HepG2 (cell line): ENCODE measurements around the gene CCDC74B. TPM values are rescaled to one million over a fixed set of nuclear protein-coding genes. Genes with fewer than 3 reads are reported as not detected.
"Not testable (repeated sequence)": the region's sequence is repeated elsewhere in the genome, so short reads cannot be mapped to it uniquely, and the experiment has no call there.

ENCODE experiments used
- ATAC-seq: fragments of 200-7000 bp; cut with Tn5 transposase; 3 replicates; pipeline ENCODE4 v1.9.1; 2020; ENCODE audit warnings: mild to moderate bottlenecking, moderate library complexity
- BruUV-seq: library from RNA; stranded (reverse); fragments of 400-500 nt; replicated peaks from 2 replicates; lab custom pipeline; 2021; lab: Mats Ljungman, UMichigan
- CTCF ChIA-PET: fragments of 300-600 bp; formaldehyde crosslinking; extraction: SDS; loops from one replicate; lab custom pipeline; 2021; ENCODE audit warnings: low total read pairs, inconsistent platforms, low intra/inter-chr PET ratio; lab: Yijun Ruan, JAX
- POLR2A ChIA-PET: fragments of 350-600 bp; sonication (Branson Sonifier 250); formaldehyde crosslinking; loops from one replicate; lab custom pipeline; 2020; ENCODE audit warnings: antibody characterized with exemption, inconsistent platforms; lab: Yijun Ruan, JAX
- DNase-seq: peaks from one replicate; pipeline ENCODE4 v3.0.0-alpha.2; 2015; ENCODE audit warnings: low spot score
- FAIRE-seq: peaks from 3 replicates; lab custom pipeline; 2011; peaks lifted over from hg19 to GRCh38; lab: Jason Lieb, UNC
- H2AFZ ChIP-seq: one replicate; pipeline ENCODE4 v1.6.1; 2011; ENCODE audit warnings: low read length, inconsistent platforms
- H3K27ac ChIP-seq: fragments of 300-600 bp; 3 replicates; pipeline ENCODE4 v1.8.0; 2011; ENCODE audit warnings: mixed run types, mild to moderate bottlenecking, mixed read lengths, low read length, inconsistent platforms; ENCODE audit not compliant: insufficient read depth; ENCODE audit errors: extremely low read length
- H3K27me3 ChIP-seq, 2 experiments: fragments of 200-600 bp in 1 of 2; 2 replicates in 1 of 2; 3 replicates in 1 of 2; pipeline versions ENCODE4 v1.6.0 to v1.8.0; 2011; ENCODE audit warnings: low read length in 2 of 2, mild to moderate bottlenecking in 2 of 2, moderate library complexity in 2 of 2, inconsistent platforms in 1 of 2; ENCODE audit not compliant: insufficient read depth in 2 of 2, control insufficient read depth in 1 of 2
- H3K36me3 ChIP-seq, 2 experiments: fragments of 200-600 bp in 1 of 2; replicated peaks in 1 of 2; 2 replicates in 1 of 2; 3 replicates in 1 of 2; pipeline versions ENCODE4 v1.5.1 to v1.8.0; 2011; ENCODE audit warnings: low read length in 2 of 2, inconsistent platforms in 1 of 2; ENCODE audit not compliant: insufficient read depth in 2 of 2, control insufficient read depth in 1 of 2
- H3K4me1 ChIP-seq: 2 replicates; pipeline ENCODE4 v1.5.1; 2012; ENCODE audit warnings: low read length, inconsistent platforms; ENCODE audit not compliant: insufficient read depth
- H3K4me2 ChIP-seq: 2 replicates; pipeline ENCODE4 v1.6.0; 2011; ENCODE audit warnings: low read depth, low read length, inconsistent platforms
- H3K4me3 ChIP-seq, 3 experiments: fragments of 200-600 bp in 1 of 3; sonication (generic), shearing (Covaris generic) in 1 of 3; replicated peaks in 1 of 3; 2 replicates each; pipeline ENCODE4 v1.5.1; 2011 to 2016; ENCODE audit warnings: low read length in 3 of 3, inconsistent platforms in 2 of 3, low read depth in 2 of 3, mild to moderate bottlenecking in 2 of 3, control low read depth in 1 of 3, mixed read lengths in 1 of 3; ENCODE audit not compliant: insufficient read depth in 1 of 3
- H3K79me2 ChIP-seq: one replicate; pipeline ENCODE4 v1.6.1; 2011; ENCODE audit warnings: low read length, inconsistent platforms; ENCODE audit not compliant: insufficient read depth
- H3K9ac ChIP-seq: 2 replicates; pipeline ENCODE4 v1.6.0; 2011; ENCODE audit warnings: mild to moderate bottlenecking, low read depth, low read length, inconsistent platforms; ENCODE audit not compliant: insufficient read depth
- H3K9me3 ChIP-seq: 2 replicates; pipeline ENCODE4 v1.5.1; 2012; ENCODE audit warnings: mild to moderate bottlenecking, low read length
- H4K20me1 ChIP-seq: 2 replicates; pipeline ENCODE4 v1.6.0; 2011; ENCODE audit warnings: inconsistent platforms, mild to moderate bottlenecking, low read length, moderate library complexity; ENCODE audit not compliant: insufficient read depth
- NR2F2 ChIP-seq: IDR thresholded peaks from 2 replicates; pipeline ENCODE4 v1.6.1; 2012; ENCODE audit warnings: low read depth, inconsistent platforms, borderline replicate concordance
- ZFP62 ChIP-seq: sonication (generic); formaldehyde crosslinking; IDR thresholded peaks from 2 replicates; pipeline ENCODE4 v1.4.0; 2020; ENCODE audit warnings: missing genetic modification reagents
- WGBS: methylation state at CpG from one replicate; pipeline ENCODE4 v1.1.6; 2017; ENCODE audit warnings: low lambda C conversion rate; 5-methylcytosine and 5-hydroxymethylcytosine counted together
- in situ Hi-C: cut with HindIII; loops from 2 replicates; pipeline ENCODE4 v1.10.0; 2017; ENCODE audit warnings: low pct_unique_long_range_greater_than_20kb; ENCODE audit not compliant: extremely low pct_ligation_motif_present
- intact Hi-C: fragments of 100-400 bp; cut with micrococcal nuclease; formaldehyde crosslinking; loops from one replicate; pipeline ENCODE4 v1.10.0; 2022; ENCODE audit not compliant: unreplicated experiment
- polyA plus RNA-seq, 8 experiments: library from polyadenylated mRNA; depleted of rRNA in 3 of 8; stranded (reverse) in 7 of 8; unstranded in 1 of 8; fragments of >200 nt; fragmentation: Illumina TruSeq in 4 of 8; extraction: Trizol in 4 of 8; gene quantifications; 2 replicates each; pipeline versions ENCODE4 v1.2.1 to v1.2.3, GENCODE V29; 2011 to 2016; ENCODE audit warnings: low read depth in 4 of 8, missing spikeins in 1 of 8, mixed read lengths in 1 of 8; ENCODE audit not compliant: insufficient read depth in 1 of 8
- total RNA-seq, 5 experiments: library from RNA; depleted of rRNA; stranded (reverse); fragments of >200 nt; fragmentation: Illumina TruSeq; extraction: Trizol; gene quantifications; 2 replicates each; pipeline ENCODE4 v1.2.3, GENCODE V29; 2016; ENCODE audit warnings: low read depth in 1 of 5

Gene CCDC74B
- total and polyA plus RNA-seq, 2 of the 13 experiments (the other 11 are each of a cell fraction or from before 2014, with no cell fraction given) = 0.07 to 0.11 TPM

DNA sequence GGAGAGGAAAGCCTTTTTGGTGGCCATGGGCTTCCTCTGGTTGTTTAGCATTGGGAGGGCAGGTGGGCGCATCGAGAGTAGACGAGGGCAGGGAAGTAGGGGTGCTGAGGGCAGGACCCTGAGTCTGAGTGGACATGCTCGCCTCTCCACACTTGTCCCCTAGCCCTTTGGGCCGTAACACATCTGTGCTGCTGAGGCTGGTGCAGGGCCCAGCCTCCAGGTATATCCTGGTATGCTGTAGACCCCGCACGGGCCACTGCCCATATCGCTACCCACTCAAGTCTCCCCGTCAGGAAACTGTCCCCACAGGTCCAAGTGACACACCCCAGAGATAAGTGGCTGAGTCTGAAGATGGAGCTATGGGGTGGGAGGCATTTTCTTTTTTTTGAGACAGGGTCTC is 13.7 kb upstream of the CCDC74B start:
- ATAC-seq = no peak
- H3K27me3 ChIP-seq = no peaks in the 10 kb centered on the region
- no peaks in the 10 kb centered on the region for H4K20me1 ChIP-seq
- TF ChIP-seq NR2F2 (no peak), ZFP62 (no peak)
- no peaks in the 10 kb centered on the region for H3K4me1 ChIP-seq
- WGBS = 92% methylated on average over 9 of the region's 9 CpGs
- in situ Hi-C loops (loop anchor here (10.0 kb wide), 1 partner anchor 176 kb away; no protein-coding TSS in a partner anchor), intact Hi-C loops (loop anchor here (5.0 kb wide), 1 partner anchor 221 kb away; no protein-coding TSS in a partner anchor)
- H3K36me3 ChIP-seq = peaks cover 14 to 44% of the 10 kb centered on the region in 2 experiments; a peak in 4 of 5 replicates
- DNase-seq = no peak
- H3K79me2 ChIP-seq = no peaks in the 10 kb centered on the region
- CTCF ChIA-PET = no interaction called here
- no peak overlapping the region for H2AFZ ChIP-seq
- POLR2A ChIA-PET = no interaction called here
- H3K9ac ChIP-seq = no peak overlapping the region
- no peaks in the 10 kb centered on the region for H3K9me3 ChIP-seq
- no TSS peak for BruUV-seq
- H3K4me2 ChIP-seq = no peak overlapping the region
- FAIRE-seq = no peak
- no peak overlapping the region for H3K27ac ChIP-seq
- no peak overlapping the region for H3K4me3 ChIP-seq

DNA sequence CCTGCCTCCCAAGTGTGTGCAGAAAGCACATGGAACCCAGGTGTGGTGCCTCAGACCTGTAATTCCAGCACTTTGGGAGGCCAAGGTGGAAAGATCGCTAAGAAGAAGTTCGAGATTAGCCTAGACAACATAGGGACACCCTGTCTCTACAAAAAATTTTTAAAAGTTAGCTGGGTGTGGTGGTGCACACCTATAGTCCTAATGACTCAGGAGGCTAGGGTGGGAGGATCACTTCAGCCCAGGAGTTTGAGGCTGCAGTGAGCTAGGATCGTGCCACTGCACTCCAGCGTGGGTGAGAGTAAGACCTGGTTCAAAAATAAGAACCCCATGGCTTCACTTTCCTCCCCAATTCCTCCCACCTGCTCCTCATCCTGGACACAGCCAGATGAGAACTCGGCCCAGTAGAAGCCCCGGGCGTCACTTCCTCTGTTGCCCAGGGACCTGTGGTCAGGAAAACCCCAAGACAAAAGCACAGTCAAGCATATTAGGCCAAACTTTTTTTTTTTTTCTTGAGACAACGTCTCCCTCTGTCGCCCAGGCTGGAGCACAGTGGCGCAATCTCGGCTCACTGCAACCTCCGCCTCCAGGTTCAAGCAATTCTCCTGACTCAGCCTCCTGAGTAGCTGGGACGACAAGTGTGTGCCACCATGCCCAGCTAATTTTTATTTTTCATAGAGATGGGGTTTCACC is 13.1 kb upstream of the CCDC74B start:
- BruUV-seq, H3K4me1 ChIP-seq, H3K27me3 ChIP-seq, H3K27ac ChIP-seq, H3K79me2 ChIP-seq, H2AFZ ChIP-seq, POLR2A ChIA-PET, FAIRE-seq, ATAC-seq, H3K4me2 ChIP-seq, DNase-seq, H3K9ac ChIP-seq, H3K4me3 ChIP-seq, H3K9me3 ChIP-seq, CTCF ChIA-PET, H4K20me1 ChIP-seq: not testable (repeated sequence)
- peaks cover 14 to 45% of the 10 kb centered on the region in 2 experiments; a peak in 4 of 5 replicates for H3K36me3 ChIP-seq
- intact Hi-C loops = loop anchor here (5.0 kb wide), 1 partner anchor 221 kb away; no protein-coding TSS in a partner anchor
- in situ Hi-C loops = loop anchor here (10.0 kb wide), 1 partner anchor 177 kb away; no protein-coding TSS in a partner anchor
- 94% methylated on average over 13 of the region's 13 CpGs for WGBS
